Epidermal melanocyte (primary cell): ENCODE results near the gene FHIP2A.
"Not testable (repeated sequence)": the region's sequence is repeated elsewhere in the genome, so short reads cannot be mapped to it uniquely, and the experiment has no call there.

Experiments
- DNase-seq: peaks from one replicate; pipeline ENCODE4 v3.0.0; 2011; ENCODE audit warnings: low spot score; ENCODE audit not compliant: insufficient read length

FHIP2A gene

DNA sequence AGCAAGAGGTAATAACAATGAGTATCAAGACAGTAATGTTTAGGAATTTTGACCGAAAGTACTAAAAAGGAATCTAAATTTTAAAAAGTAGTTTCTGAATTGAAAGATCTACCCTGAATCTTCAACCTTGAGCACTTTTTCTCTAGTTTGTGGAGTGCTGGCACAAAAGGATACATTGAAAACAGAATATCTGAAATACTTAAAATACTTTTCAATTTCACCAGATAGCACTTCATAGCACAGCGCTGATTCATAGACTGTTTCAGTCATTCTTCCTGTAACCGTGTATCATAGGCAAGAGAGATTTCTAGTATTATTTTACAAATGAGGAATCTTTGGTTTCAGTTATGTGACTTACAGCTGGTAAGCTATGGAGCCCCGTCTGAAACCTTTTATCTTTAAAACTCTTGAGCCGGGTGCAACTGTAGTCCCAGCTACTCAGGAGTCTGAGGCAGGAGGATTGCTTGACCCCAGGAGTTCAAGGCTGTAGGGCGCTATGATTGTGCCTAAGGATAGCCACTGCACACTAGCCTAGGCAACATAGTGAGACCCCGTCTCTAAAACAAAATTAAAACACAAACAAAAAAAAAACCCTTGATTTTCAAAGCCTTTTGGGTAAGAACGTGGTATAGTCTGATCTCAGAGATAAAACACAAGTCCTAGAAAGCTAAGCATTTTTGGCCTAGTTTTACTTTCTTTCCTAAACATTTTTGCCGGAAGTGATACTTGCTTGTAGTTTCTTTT is 35.1 kb downstream of the FHIP2A start:
- DNase-seq = no peak

DNA sequence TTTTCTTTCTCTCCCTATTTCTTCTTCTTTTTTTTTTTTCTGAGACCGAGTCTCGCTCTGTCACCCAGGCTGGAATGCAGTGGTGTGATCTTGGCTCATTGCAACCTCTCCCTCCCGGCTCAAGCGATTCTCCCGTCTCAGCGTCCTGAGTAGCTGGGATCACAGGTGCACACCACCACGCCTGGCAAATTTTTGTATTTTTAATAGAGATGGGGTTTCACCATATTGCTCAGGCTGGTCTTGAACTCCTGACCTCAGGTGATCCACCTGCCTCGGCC is 35.6 kb downstream of the FHIP2A start:
- DNase-seq = not testable (repeated sequence)

DNA sequence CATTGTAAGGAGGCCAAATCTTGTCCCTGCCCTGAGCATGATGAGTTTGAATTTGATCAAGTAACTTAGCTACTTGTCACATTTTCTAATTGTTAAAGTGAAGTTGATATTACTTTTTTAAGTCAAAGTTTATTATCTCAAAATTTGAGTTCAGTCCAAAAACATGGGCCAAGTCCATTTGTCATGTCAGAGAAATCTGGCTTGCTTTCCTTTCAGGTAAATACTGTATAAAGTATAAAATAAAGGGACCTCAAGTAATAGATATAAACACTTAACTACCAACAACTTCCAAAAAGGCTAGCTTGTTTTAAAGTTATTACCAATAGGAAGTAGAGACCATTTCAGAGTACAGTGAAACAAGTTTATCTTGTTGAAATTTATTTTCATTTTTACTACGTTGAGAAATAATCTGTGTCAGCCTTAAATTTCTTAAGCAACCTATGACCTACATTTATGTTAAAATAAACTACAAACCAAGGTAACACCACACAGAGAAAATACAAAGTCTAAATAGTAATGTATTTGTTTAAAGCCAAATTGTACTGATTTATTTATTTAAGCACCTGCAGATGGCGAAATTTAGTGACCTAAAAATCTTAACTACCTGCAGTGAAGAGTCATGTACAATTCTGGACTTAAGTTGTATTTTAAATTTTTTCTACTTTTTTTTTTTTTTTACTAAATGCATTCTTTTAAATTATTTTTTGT is 36.5 kb downstream of the FHIP2A start:
- no peak for DNase-seq

DNA sequence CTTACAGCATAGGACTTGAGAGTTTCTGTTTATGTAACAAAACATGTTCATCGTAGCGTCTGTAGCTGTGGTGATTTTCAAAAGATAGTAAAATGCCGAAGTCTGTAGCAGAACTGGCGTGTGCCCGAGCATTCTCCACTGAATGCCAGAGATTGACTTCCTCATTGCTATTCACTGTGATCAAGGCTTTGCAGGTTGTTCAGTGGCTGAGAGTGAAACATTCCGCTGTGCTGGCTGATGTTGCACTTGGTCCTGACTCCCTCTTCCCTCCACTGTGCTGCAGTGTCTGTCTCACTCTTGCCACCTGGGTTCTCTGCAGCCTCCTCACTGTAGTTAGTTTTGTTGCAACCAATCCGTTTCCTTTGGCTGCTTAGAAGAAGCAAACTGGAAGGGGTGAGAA is 37.6 kb downstream of the FHIP2A start:
- no peak for DNase-seq

DNA sequence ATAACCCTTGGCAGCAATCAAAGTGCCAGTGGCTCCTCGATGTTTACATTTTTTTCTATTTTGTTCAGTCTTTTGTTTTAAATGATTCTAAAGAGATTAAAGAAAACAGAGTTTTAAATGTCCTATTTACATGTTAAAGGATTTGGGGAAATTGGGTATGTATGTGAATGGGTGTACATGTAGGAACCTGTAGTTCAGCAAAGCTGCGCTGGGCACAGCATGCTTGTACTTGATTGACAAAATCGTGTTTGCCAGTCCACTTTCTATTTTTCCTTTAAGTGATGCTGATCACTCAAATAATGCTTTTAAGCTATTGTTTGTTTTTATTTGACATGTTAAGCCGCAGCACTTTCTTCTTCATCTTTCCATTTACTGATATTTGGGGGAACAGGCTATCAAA is 40.9 kb downstream of the FHIP2A start:
- no peak for DNase-seq

DNA sequence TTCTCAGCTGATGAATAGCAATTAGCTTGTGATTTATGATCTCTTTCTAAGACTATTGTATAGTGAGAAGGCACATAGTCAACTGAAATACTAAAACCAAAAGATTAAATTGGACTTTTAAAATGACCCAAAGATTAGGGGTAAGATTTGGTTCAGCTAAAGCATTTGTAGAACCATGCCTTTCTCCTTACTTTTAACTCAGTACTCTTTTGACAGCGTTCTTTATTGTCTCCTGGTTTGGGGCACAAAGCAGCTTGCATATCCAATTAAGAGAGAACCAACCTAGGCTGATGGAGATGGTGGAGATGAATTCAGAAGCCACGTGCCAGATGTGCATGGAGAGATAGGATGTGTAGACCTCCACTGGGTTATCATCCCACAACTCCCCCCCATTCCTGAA is 45.8 kb downstream of the FHIP2A start:
- no peak for DNase-seq

DNA sequence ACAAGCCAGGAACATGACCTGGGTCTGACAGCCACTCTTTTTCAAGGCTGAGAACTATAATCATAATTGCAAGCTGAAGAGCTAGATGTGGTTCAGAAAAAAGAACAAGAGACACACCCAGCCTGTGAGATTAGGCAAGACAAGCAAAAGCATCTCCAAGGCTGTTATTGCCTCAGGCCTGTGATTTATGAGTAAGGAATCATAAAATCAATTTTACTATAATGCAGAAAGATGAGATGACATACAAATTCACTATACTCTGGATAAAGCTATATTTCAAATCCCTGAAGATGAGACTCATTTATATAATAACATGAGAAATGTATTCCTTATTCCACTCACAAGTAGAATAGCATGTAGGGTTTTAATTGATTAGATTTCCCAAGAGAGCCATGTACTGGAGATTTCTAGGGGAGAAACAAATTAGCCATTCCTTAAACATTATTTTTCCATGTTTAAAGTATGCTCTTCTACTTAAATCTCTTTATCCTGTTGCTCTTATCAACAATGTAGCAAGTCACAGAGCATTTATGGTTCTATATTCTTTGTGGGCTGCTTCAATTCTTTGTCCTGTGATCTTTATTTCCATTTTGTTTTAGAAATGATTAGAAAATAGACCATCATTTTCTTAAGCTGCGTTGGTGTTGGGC is 47.4 kb downstream of the FHIP2A start:
- DNase-seq = no peak

DNA sequence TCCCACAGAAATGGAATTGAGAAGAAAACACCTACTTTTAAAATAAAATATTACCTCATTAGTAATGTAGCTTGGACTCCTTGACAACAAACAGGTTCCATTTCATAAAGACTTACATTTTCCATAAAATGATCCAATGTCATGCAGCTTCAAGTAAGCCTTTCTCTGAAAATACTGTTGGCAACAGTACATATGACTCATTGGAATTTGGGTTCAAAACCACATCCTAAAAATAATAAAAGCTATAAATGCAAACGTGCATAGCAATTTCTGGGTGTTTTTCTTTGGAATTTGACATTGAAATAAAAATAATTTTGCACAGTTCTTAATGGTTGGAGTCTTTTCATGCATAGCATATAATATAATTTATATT is 47.9 kb downstream of the FHIP2A start:
- no peak for DNase-seq

DNA sequence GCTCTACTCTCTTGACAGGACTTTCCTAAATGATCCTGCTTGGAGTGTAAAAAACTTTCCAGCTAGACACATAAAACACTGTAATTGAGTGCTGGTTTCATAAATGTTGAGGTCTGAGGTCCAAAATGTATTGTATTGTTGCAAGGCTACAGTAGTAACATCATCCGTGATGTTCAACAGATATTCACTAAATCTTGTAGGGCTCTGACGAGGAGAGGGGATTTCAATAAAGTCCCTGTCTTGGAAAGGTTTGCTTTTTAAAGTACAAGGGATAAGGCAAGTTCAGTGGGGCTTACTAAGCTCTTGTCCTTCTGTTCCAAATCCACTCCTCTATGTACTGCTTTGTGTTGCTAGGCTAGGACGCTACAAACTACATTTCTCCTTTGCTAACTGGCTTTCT is 48.9 kb downstream of the FHIP2A start:
- DNase-seq = no peak

DNA sequence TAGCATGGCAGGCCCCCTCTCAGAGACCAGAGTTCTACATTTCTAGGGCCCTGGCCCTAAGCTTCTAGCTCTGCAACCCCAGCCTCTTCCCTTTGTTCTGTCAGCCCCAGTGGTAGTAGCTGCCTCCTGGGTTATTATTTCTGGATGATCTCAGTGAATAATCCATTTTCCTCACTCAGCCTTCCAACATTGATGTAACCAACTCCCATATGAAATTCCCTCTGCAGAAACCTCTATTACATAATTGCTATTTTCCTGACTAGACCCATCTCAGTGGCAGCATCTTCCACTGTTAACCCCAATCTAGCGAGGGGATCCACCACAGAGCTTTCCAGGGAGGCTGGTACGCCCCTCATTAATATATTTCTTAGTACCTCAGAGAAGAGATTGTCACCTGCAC is 49.8 kb downstream of the FHIP2A start:
- no peak for DNase-seq
